GM12891 (cell line): ENCODE results near the gene SHROOM4.

Source experiments
- PAX5 ChIP-seq: IDR thresholded peaks from 2 replicates; pipeline ENCODE4 v1.6.1; 2011; ENCODE audit warnings: low read length, moderate library complexity, mild to moderate bottlenecking; ENCODE audit not compliant: insufficient read depth, severe bottlenecking
- POLR2A ChIP-seq: IDR thresholded peaks from 2 replicates; pipeline ENCODE4 v1.6.1; 2011; ENCODE audit warnings: low read depth, low read length, control low read depth
- POLR2AphosphoS5 ChIP-seq: IDR thresholded peaks from 2 replicates; pipeline ENCODE4 v1.6.1; 2011; ENCODE audit warnings: low read depth, low read length, control low read depth
- SPI1 ChIP-seq: IDR thresholded peaks from 2 replicates; pipeline ENCODE4 v1.6.1; 2011; ENCODE audit warnings: low read depth, low read length, control low read depth
- TAF1 ChIP-seq: IDR thresholded peaks from 2 replicates; pipeline ENCODE4 v1.6.1; 2011; ENCODE audit warnings: low read depth, low read length, control low read depth

- TF ChIP-seq POLR2A (no peak), POLR2AphosphoS5 (no peak), SPI1 (no peak), TAF1 (no peak), PAX5 (no peak)
Observed at GRCh38 chrX:50627696-50628095, 186.3 kb downstream of the SHROOM4 start.
